Glomerular endothelial cell (primary cell): ENCODE measurements around the gene TCERG1L. TPM values are rescaled to one million over a fixed set of nuclear protein-coding genes. Genes with fewer than 3 reads are reported as not detected.

Experiments used
- DNase-seq: peaks from one replicate; pipeline ENCODE4 v3.0.0-alpha.2; 2011; ENCODE audit warnings: low read depth, low spot score; ENCODE audit errors: extremely low read depth
- total RNA-seq: library from RNA; depleted of rRNA; stranded (reverse); fragments of >200 nt; gene quantifications from 2 replicates; pipeline ENCODE4 v1.2.3, GENCODE V29; 2015

TCERG1L gene
- total RNA-seq, 1 donor from 2014 or later, result not detected

DNA sequence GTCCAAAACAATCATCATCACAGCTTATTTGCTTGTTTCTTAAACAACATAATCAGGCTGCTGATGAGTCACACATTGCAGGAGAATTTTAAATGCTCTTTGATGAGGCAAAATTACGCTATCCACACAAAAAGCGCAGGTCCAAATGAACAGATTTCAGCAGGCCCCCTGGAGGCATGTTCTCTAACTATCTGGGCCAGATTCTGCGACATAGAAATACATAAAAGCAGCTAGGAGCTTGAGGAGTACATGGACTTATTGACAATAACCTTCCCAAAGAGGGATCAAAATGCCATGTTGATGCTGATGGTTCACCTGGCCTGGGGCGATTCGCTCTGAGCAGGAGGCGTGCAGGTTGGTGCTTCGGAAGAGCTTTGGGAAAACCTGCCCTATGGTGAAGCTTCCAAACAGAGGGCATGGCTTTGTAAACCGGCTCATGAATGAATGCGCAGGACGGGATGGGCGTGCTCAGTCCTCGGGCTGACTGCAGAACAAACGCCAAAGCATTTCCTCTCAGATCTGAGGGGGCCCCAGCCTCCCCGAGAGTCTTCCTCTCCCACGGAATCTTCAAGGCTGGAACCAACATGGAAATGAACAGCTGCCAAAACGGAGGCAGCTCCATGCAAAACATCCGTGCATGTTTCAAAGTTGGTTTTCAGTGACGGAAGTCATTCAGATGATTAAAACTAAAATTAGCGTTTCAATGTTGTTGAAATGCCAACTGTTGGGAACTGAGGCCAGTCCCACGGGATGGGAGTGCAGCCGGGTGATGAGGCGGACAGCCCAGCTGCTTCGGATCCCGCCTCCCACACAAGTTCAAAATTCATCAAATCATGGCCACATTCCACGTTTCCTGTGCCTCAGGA lies 179.6 kb downstream of the TCERG1L start:
- DNase-seq, result no peak

DNA sequence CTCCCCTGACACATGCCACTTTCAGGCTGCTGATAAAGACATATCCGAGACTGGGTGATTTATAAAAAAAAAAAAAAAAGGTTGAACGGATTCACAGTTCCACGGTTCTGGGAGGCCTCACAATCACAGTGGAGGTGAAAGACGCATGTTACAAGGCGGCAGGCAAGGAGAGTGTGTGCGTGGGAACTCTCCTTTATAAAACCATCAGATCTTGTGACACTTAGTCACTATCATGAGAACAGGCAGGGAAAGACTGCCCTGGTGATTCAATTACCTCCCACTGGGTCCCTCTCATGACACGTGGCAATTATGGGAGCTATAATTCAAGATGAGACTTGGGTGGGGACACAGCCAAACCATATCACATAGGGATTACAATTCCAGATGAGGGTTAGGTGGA lies 181.5 kb downstream of the TCERG1L start:
- no peak for DNase-seq

DNA sequence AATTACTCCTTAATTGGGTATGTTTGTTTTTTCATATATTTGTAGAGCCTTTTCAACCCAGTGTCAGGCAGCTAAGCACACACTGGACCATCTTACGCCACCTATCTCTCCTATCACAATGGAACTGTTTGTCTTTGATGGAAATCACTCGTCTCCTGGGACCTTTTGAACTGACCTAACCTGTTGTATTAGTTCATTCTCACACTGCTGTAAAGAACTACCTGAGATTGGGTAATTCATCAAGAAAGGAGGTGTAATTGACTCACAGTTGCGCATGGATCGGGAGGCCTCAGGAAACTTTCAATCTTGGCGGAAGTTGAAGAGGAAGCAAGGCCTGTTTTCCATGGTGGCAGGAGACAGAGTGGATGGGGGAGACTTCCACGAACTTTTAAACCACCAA lies 182.0 kb downstream of the TCERG1L start:
- DNase-seq, result no peak

DNA sequence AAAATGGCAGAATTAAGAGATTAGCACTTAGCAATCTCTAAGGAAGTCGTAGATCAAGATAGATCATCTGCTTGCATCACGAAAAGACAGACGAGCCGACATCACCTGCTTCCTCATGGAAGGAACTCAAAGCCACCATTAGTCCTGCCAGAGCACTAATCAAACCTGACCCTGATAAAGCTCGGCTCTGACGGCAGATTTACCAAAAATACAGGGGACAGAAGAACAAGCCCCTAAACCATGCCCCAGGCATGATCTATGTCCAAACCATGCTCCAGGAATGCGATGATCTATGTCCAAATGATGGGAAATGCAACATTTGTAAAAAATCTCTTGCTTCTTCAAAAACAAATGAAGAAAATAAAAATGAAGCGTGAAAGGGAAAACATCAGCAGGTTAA lies 182.8 kb downstream of the TCERG1L start:
- DNase-seq, result no peak

DNA sequence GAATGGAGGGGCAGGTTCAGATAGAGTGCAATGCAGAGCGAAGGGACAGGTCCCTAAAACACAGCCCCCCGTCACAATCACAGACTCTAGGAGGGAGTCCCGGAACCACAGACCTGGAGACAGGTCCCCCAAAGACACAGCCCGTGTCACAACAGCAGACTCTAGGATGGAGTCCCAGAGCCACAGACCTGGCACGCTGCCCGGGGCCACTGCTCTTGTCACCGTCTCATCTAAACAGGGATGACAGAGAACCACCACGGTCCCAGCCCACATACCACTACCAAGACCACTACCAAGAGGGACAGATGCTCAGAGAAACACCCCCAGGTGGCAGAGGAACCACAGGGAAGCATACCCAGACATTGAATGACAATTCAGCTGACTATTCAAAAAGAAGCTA lies 183.9 kb downstream of the TCERG1L start:
- DNase-seq, result no peak

DNA sequence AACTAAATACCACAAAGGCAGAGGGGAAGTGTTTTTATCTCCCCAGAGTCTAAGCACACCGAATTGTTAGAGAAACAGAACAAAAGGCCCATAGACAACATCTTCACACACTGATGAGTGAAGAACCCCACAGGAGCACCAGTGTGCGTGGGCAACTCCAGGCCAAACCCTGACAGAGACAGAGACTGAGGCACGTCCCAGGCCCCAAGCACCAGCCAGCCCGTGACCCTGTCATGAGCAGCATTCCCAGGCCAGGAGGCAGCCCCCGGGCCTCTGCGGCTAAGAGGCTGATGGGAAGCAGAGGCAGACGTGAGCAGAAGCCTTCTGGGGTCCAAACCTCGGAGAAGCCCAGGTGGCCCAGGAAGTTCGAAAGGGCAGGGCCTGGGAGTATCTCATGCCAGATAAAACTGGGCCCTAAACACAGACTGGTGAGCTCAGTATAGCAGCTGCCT lies 184.4 kb downstream of the TCERG1L start:
- no peak for DNase-seq

DNA sequence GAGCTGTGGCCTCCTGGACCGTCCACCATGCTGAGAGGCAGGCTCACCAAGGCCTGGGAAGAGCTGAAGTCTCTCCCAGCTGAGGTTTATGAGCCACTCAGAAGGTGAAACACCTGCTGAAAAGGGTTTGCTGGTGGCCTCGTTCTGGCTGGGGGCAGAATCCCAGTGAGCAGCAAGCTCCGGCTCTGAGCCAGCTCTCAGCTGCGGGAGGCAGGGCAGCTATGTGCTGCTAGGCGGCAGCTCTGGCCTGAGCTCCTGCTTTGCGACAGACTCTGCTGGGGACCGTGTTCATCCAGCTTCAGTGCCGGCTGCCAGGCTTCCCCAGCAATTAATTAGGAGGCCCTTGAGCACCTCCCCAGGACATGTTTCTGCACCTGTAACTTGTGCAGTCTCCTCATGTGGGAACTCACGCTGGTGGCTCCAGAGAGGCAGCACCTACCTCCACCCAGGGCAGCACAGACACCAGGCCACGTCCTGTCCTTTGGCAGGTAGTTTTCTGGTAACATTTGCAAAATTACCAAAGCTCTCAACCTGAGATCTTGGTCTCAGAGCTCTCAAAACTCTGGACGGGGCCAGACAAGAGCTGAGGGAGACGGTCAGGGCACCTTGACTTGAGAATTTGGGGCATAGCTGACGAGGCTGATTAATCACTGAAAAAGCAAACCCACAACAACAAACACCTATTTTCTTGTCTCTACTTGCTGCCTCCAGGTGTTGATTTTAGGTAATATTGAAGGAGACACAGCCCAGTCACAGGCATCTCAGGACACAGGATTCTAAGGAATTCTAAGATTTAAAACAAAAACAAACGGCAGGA lies 185.0 kb downstream of the TCERG1L start:
- DNase-seq, result no peak

DNA sequence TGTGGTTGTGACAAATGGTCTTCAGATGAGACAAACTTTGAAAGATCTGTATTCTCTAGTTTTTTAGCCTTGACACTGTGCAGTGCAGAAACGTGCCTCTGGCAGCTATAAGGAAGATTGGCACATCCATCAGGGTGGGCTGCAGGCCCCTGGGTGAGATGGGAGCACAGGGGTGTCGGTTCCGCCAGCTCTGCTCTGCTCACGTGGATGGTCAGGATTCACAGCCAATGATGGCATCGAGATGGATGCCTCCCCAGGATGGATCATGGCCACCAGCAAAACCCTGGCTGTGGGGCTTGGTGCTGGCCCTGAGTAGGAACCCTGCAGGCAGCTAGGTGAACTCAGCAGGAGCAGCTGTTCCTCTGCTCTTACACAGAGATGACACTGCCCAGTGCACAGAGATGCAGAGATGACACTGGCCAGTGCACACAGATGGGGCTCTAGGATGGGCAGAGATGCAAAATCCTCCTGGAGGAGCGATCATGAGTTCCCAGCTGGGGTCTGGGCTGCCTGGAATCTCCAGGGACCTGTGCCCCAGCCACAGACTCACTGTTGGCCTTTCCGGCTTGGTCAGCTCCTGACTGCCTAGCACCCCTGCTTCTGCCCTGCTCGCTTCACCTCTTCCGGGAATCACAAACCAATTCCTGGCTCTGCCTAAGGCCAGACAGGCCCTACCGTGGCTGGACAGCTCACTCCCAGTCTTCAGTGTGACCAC lies 185.9 kb downstream of the TCERG1L start:
- DNase-seq, result no peak

DNA sequence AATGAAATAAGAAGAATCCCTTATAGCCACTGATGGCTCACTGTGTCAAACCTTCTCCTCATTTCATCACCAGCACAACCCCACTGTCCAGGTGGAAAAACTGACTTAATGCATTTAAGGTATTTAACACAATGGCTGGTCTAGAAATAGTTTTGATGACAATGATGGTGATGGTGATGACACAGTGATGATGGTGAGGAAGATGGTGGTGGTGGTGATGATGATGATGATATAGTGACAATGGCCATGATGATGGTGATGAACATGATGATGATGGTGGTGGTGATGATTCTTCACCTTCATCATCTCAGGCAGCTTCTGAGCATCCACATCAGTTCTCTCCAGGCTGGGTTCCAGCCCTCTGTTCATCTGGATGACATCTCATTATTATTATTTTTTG lies 186.6 kb downstream of the TCERG1L start:
- DNase-seq, result no peak

DNA sequence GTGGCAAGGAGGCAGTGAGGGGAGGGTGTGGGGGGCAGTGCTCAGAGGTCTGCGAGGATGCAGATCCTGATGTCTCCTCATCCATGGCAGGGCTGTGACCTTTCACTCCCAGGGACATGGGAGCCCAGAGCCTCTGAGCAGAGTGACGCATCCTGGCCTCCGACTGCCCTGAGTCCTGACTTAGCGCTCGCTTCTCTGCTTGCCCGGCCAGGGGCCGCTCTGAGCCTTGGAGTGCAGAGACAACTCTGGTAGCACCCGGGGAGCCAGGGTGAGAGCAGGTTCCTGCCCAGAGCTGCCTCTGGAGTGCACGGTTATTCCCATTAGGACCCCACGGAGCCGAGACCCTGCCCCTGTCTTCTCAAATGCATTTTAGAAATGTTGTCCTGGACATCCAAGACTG lies 188.0 kb downstream of the TCERG1L start:
- DNase-seq, result no peak

DNA sequence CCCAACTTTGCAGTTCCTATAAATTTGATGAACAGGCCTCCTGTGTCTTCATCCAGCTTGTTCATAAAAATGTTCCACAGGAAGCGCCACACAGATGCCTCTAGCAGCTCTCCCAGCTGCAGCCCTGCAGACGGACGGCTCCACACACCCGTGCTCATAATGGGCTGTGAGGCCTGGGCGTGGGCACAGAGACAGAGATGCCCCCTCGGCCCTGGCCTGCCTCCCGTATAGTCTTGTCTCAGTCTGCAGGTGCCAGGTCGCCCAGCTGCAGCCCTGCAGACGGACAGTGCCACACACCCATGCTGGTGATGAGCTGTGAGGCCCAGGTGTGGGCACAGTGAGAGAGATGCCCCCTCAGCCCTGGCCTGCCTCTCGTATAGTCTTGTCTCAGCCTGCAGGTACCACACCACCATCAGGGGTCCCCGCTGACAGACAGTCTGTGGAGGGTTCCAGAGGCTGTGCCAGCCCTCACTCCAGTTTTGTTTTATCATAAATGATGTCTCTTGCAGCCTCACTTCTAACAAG lies 189.9 kb downstream of the TCERG1L start:
- DNase-seq, result no peak

DNA sequence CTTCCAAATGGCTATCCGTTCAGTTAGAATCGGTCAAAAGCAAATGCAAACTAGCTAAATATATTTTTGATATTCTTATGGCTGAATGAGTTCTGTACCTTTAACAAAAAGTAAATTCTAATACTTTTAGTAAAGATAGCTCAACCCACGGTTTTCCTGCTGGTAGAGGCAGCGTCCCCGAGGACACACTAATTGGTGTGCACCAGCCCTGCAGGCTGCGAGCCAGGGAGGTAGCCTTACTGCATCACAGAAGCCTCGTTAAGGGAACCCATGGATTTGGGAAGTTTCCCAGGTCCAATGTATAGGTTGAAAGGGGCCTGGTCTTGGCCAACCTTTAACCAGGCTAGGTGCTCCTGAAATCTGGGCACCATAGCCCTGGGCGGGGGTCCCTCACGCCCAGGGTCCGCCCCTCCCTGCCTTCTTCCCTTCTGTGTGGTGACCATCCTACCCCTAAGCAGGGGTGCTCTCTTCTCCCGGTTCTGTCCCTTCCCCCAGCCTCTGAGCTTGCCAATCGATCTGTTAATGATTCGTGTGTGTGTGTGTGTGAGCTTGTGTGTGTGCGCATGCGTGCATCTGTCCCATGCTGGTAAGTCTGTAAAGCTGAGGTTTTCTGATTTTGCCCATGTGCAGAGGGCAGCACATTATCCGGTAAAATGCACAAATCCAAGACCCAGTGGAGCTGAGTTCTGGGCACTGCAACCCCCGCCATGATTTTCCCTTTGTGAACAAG lies 191.7 kb downstream of the TCERG1L start:
- no peak for DNase-seq

DNA sequence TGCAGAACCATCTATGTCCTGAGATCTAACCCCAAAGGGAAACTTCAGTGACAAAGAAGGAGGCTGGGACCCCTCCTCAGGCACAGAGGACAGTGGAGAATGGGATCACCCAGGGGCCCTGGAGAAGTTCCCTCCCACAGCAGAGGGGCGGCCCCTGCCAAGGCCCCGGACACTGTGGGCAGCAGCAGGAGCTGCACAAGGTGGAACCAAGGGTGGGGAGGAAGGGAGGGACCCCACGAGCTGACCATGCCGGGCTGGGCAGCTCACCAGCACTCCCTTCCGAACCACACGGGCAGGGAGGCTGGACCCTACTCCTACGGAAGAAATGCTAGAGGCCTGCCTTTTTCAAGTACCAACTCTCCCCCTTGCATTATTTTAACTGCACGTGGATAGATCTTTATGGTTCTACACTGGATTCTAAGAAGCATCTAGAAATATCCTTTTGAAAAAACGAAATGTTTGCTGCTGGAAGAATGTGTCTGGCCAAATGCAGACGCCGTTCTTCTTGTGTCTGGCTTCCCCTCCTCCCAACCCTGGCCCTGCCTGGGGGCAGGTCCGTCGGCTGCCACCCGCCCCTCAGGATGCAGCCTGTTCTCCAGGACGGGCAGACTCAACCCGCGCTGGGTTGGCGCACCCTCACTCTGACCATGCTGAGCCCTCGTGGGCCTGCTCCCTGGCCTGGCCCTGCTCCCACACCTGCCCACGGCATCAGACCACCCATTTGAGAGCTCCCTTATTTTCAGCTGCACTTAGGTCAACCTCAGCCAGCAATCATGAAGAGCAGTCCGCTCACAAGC lies 193.9 kb downstream of the TCERG1L start:
- DNase-seq, result no peak

DNA sequence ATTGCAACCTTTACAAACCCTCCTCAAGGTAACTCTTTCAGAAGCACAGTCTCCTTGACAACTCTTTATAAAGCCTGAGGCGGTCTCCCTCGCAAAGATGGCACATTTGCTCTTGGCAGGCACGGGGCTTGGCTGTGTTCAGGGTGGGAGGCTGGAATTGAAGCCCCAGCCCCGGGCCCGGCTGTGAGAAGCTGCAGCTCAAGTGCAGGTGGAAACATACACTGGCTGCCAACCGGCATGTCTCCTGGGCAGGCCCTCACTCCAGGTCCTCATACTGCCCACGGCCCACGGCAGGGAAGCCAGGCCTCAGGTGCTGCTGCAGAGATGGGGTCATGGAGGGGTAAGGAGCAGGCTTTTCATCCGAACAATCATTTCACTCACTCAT lies 194.5 kb downstream of the TCERG1L start:
- DNase-seq, result no peak

DNA sequence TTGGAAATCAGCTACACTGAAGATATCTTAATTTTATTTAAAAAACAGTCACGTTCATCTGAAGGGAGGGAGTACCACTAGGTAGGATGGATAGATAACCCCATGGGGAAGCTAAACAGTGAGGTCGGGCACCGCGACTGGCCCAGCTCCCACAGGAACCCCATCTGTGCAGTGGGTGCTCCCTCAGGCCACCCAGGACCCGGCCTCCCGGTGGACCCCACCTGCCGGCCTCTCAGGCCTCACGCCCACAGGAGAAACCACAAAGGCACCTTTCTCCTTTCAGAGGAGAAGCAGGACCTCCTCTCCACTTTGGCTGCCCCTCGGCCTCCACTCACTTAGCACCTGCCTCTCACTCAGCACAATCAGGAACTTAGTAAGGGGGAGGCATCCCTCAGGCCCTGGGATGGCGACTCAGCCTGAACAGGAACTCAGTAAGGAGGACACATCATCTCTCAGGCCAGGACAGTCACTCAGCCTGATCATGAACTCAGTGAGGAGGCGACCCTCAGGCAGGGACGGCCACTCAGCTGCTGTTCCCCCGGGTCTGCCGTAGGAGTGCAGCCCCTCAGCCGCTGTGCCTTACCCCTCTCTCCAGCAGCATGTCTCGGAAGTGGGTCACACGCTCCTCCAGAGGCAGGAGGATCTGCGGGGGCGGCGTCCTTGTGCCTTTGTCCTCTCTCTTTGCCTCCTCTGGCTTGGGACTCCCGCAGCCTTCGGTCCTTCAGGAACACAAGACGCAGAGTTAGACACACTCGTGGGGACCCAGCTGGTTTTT lies 195.1 kb downstream of the TCERG1L start:
- DNase-seq, result no peak

DNA sequence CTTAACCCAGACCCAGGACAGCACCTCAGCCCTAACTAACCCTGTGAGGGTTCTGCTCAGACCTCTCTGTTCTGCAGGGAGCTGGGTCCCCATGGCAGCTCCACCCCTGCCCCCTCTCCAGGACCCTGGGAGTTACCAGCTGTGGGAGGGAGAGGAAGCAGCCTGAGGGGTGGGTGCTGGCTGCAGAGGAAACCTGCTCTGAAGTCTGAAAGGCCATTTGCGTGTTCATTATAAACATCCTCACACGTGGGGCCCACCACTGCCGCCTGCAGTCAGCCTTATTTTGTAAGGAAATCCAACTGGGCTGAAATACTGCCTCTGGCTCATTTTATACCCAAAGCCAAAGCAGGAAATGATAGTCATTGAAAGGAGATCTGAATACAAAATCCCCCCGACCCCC lies 195.7 kb downstream of the TCERG1L start:
- DNase-seq, result no peak

DNA sequence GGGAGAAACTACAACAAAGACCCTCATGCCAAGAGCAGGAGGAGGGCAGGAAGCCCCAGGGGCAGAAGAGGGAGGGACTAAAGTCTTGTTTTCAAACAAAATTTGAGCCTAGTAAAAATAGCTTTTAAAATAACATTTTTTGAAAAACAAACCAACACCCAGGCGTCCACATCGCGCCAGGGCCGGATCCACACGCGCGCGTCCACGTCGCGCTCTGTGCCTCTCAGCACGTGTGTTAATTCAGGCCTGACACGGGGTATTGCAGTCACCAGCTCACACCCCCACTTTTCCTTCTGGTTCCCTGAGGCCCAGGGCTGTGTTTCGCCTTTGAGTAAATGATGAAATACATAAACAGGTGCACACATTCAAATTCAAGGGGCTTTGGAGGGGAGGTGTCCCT lies 196.2 kb downstream of the TCERG1L start:
- no peak for DNase-seq

DNA sequence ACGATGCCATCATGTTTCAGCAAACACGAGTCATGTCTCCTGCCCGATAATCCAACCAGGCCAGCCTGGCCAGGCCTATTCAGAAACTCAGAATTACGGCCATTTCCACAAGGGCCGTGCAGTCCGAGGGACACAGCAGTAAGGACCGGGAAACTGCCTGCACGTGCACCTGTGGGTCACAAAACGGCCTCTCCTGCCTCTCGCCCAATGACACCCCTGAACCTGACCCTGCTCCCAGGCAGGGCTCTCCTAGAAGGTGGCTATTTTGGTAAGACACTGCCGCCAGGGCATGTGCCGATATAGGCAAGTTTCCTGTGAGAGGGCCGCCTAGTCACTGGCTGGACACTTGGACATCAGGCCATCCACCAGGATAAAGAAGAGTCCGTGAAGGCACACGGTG lies 196.7 kb downstream of the TCERG1L start:
- DNase-seq, result no peak
